HepG2 (cell line): Measurements from ENCODE around the gene CTSW. TPM values are rescaled to one million over a fixed set of nuclear protein-coding genes. Genes with fewer than 3 reads are reported as not detected.

ENCODE experiments used
- FOXP4 ChIP-seq: sonication (generic); formaldehyde crosslinking; IDR thresholded peaks from 2 replicates; pipeline ENCODE4 v1.4.0; 2020; ENCODE audit warnings: missing genetic modification reagents
- MED1 ChIP-seq: sonication (generic); formaldehyde crosslinking; IDR thresholded peaks from 2 replicates; pipeline ENCODE4 v1.4.0; 2020; ENCODE audit warnings: missing genetic modification reagents
- MLX ChIP-seq: IDR thresholded peaks from 2 replicates; pipeline ENCODE4 v1.6.1; 2016
- NCOR1 ChIP-seq: fragments of 200-600 bp; sonication (generic); IDR thresholded peaks from 2 replicates; pipeline ENCODE4 v1.7.0; 2017; ENCODE audit warnings: antibody characterized with exemption, low read length, borderline replicate concordance
- RARA ChIP-seq: IDR thresholded peaks from 2 replicates; pipeline ENCODE4 v1.6.1; 2016; ENCODE audit warnings: missing genetic modification reagents, missing compliant biosample characterization
- RBM22 ChIP-seq: fragments of 200-400 bp; formaldehyde crosslinking; optimal IDR thresholded peaks from 2 replicates; pipeline ENCODE3; 2017; ENCODE audit warnings: mild to moderate bottlenecking, low read length, moderate library complexity
- RXRB ChIP-seq: IDR thresholded peaks from 2 replicates; pipeline ENCODE4 v1.6.1; 2016; ENCODE audit warnings: borderline replicate concordance, missing genetic modification reagents, missing compliant biosample characterization
- SAFB2 ChIP-seq: sonication (generic); formaldehyde crosslinking; IDR thresholded peaks from 2 replicates; pipeline ENCODE4 v1.5.1; 2020; ENCODE audit warnings: missing genetic modification reagents, low read depth, mild to moderate bottlenecking, borderline replicate concordance
- SKI ChIP-seq: fragments of 450-650 bp; IDR thresholded peaks from one replicate; pipeline ENCODE4 v1.6.1; 2018; ENCODE audit warnings: mild to moderate bottlenecking; ENCODE audit not compliant: partially characterized antibody
- TEAD2 ChIP-seq: sonication (generic); formaldehyde crosslinking; IDR thresholded peaks from 2 replicates; pipeline ENCODE4 v1.9.0; 2021; ENCODE audit warnings: missing genetic modification reagents
- TGIF2 ChIP-seq: IDR thresholded peaks from 2 replicates; pipeline ENCODE4 v1.6.1; 2016; ENCODE audit warnings: control low read depth, missing compliant biosample characterization
- THRA ChIP-seq: sonication (generic); formaldehyde crosslinking; IDR thresholded peaks from 2 replicates; pipeline ENCODE4 v1.4.0; 2020; ENCODE audit warnings: missing genetic modification reagents, borderline replicate concordance
- ZBTB38 ChIP-seq: sonication (generic); formaldehyde crosslinking; IDR thresholded peaks from 2 replicates; pipeline ENCODE4 v1.5.1; 2020; ENCODE audit warnings: mild to moderate bottlenecking, missing genetic modification reagents
- ZBTB49 ChIP-seq: sonication (generic); formaldehyde crosslinking; IDR thresholded peaks from 2 replicates; pipeline ENCODE4 v1.4.0; 2020; ENCODE audit warnings: missing genetic modification reagents, borderline replicate concordance
- ZNF235 ChIP-seq: sonication (generic); formaldehyde crosslinking; IDR thresholded peaks from 2 replicates; pipeline ENCODE4 v1.8.1; 2023; ENCODE audit warnings: mild to moderate bottlenecking, missing genetic modification reagents, borderline replicate concordance
- ZNF609 ChIP-seq: sonication (generic); formaldehyde crosslinking; IDR thresholded peaks from 2 replicates; pipeline ENCODE4 v1.4.0; 2020; ENCODE audit warnings: mild to moderate bottlenecking, missing genetic modification reagents, borderline replicate concordance
- ZNF782 ChIP-seq: sonication (generic); formaldehyde crosslinking; IDR thresholded peaks from 2 replicates; pipeline ENCODE4 v1.4.0; 2020; ENCODE audit warnings: missing genetic modification reagents, mild to moderate bottlenecking, borderline replicate concordance
- ZNF792 ChIP-seq: IDR thresholded peaks from 2 replicates; pipeline ENCODE4 v1.6.1; 2016
- ZSCAN12 ChIP-seq: sonication (generic); formaldehyde crosslinking; IDR thresholded peaks from 2 replicates; pipeline ENCODE4 v1.9.0; 2021; ENCODE audit warnings: mild to moderate bottlenecking, missing genetic modification reagents
- polyA plus RNA-seq, 8 experiments: library from polyadenylated mRNA; depleted of rRNA in 3 of 8; stranded (reverse) in 7 of 8; unstranded in 1 of 8; fragments of >200 nt; fragmentation: Illumina TruSeq in 4 of 8; extraction: Trizol in 4 of 8; gene quantifications; 2 replicates each; pipeline versions ENCODE4 v1.2.1 to v1.2.3, GENCODE V29; 2011 to 2016; ENCODE audit warnings: low read depth in 4 of 8, missing spikeins in 1 of 8, mixed read lengths in 1 of 8; ENCODE audit not compliant: insufficient read depth in 1 of 8
- total RNA-seq, 5 experiments: library from RNA; depleted of rRNA; stranded (reverse); fragments of >200 nt; fragmentation: Illumina TruSeq; extraction: Trizol; gene quantifications; 2 replicates each; pipeline ENCODE4 v1.2.3, GENCODE V29; 2016; ENCODE audit warnings: low read depth in 1 of 5

The CTSW gene
- total and polyA plus RNA-seq, 2 of the 13 experiments (the other 11 are each of a cell fraction or from before 2014, with no cell fraction given): 0.09 TPM; not detected in 1

- TF ChIP-seq ZNF609 (CRISPR knock-in tag): peak; percentile 56; the same call in 1 of the 2 replicates
- peak; percentile 65 for TF ChIP-seq RBM22
- TF ChIP-seq TGIF2: no peak
- peak; percentile 60; the same call in 1 of the 2 replicates for TF ChIP-seq THRA (CRISPR knock-in tag)
- TF ChIP-seq TEAD2: no peak
- 0 out of 2 replicates have a peak, but pooled peaks have one; percentile 15 for TF ChIP-seq MLX
- TF ChIP-seq ZBTB49 (CRISPR knock-in tag): no peak
- TF ChIP-seq ZNF792 (CRISPR knock-in tag): 0 out of 2 replicates have a peak, but pooled peaks have one; percentile 35
- no peak for TF ChIP-seq ZNF782 (CRISPR knock-in tag)
- peak; percentile 93; the same call in 1 of the 2 replicates for TF ChIP-seq NCOR1
- TF ChIP-seq MED1 (CRISPR knock-in tag): peak; percentile 47; the same call in 1 of the 2 replicates
- peak; percentile 98 for TF ChIP-seq RARA (CRISPR knock-in tag)
- TF ChIP-seq SAFB2: no peak
- peak; percentile 85 for TF ChIP-seq RXRB (CRISPR knock-in tag)
- TF ChIP-seq FOXP4 (CRISPR knock-in tag): 0 out of 2 replicates have a peak, but pooled peaks have one; percentile 31
- TF ChIP-seq ZSCAN12: no peak
- no peak for TF ChIP-seq ZNF235 (CRISPR knock-in tag)
- no peak for TF ChIP-seq ZBTB38 (CRISPR knock-in tag)
- peak; percentile 99 for TF ChIP-seq SKI
Measured at GRCh38 chr11:65854161-65854592, 25.5 kb upstream of the CTSW start (continued).
